Gastrocnemius medialis (tissue), 4 donors: ENCODE measurements around the gene RNF14. TPM values are rescaled to one million over a fixed set of nuclear protein-coding genes. Genes with fewer than 3 reads are reported as not detected.

ENCODE experiments used
- ATAC-seq, 2 donors: fragments of 150-250 bp; one replicate each; pipeline ENCODE4 v1.9.1; 2016
- DNase-seq, 2 donors: peaks; one replicate each; pipeline ENCODE4 v3.0.0-alpha.2; 2019
- H3K27ac ChIP-seq, 4 donors: fragments of 200-600 bp; sonication (generic); 1 replicate in 1 of 4; 2 replicates in 3 of 4; pipeline ENCODE4 v1.5.1; 2016 to 2018; ENCODE audit warnings: mild to moderate bottlenecking in 2 of 4, moderate library complexity in 1 of 4
- H3K27me3 ChIP-seq, 3 donors: fragments of 200-600 bp; sonication (generic) in 2 of 3; 1 replicate in 1 of 3; 2 replicates in 2 of 3; pipeline versions ENCODE4 v1.5.1 to v1.6.0; 2016 to 2019; ENCODE audit warnings: mild to moderate bottlenecking in 1 of 3, moderate library complexity in 1 of 3
- H3K36me3 ChIP-seq, 2 donors: fragments of 200-600 bp; sonication (generic) in 1 of 2; one replicate each; pipeline ENCODE4 v1.5.1; 2017 to 2018
- H3K4me1 ChIP-seq, 2 donors: fragments of 200-600 bp; sonication (generic) in 1 of 2; one replicate each; pipeline ENCODE4 v1.5.1; 2016 to 2017; ENCODE audit warnings: mild to moderate bottlenecking in 2 of 2
- H3K4me3 ChIP-seq, 4 donors: fragments of 200-600 bp; sonication (generic) in 3 of 4; 1 replicate in 1 of 4; 2 replicates in 3 of 4; pipeline ENCODE4 v1.5.1; 2016 to 2019; ENCODE audit warnings: mild to moderate bottlenecking in 2 of 4
- H3K9me3 ChIP-seq, 3 donors: fragments of 200-600 bp; sonication (generic) in 2 of 3; 1 replicate in 1 of 3; 2 replicates in 2 of 3; pipeline ENCODE4 v1.5.1; 2016 to 2019
- POLR2A ChIP-seq, 2 donors: fragments of 450-650 bp; IDR thresholded peaks; one replicate each; pipeline ENCODE4 v1.6.1; 2017; ENCODE audit warnings: antibody characterized with exemption in 2 of 2, mild to moderate bottlenecking in 2 of 2, moderate library complexity in 2 of 2
- in situ Hi-C, 4 donors: fragments of 200-750 bp; cut with MboI; loops; one replicate each; pipeline versions ENCODE4 v1.15.0 to v1.8.0; 2017; ENCODE audit warnings: low sequenced_read_pairs in 4 of 4
- intact Hi-C: fragments of 100-400 bp; cut with DNase I; formaldehyde crosslinking; loops from one replicate; pipeline ENCODE4 v1.15.1; 2023; ENCODE audit warnings: low total_unique reads
- total RNA-seq, 4 donors: library from RNA; depleted of rRNA; stranded (reverse); fragments of >200 nt; gene quantifications; one replicate each; pipeline versions ENCODE4 v1.1.0 to v1.2.3, GENCODE V29; 2016
- TF ChIP-seq, protein P1 (sequence below), 5 experiments: fragments of 450-650 bp in 3 of 5; fragments of 200-600 bp in 2 of 5; sonication (generic) in 2 of 5; IDR thresholded peaks in 4 of 5; conservative IDR thresholded peaks in 1 of 5; 1 replicate in 4 of 5; 2 replicates in 1 of 5; pipeline ENCODE4 v1.5.1; 2016 to 2019; ENCODE audit warnings: antibody characterized with exemption in 5 of 5, mild to moderate bottlenecking in 3 of 5, moderate library complexity in 3 of 5

Gene RNF14
- total RNA-seq, 4 donors from 2014 or later = 71.4 to 107 (median 84.5) TPM

DNA sequence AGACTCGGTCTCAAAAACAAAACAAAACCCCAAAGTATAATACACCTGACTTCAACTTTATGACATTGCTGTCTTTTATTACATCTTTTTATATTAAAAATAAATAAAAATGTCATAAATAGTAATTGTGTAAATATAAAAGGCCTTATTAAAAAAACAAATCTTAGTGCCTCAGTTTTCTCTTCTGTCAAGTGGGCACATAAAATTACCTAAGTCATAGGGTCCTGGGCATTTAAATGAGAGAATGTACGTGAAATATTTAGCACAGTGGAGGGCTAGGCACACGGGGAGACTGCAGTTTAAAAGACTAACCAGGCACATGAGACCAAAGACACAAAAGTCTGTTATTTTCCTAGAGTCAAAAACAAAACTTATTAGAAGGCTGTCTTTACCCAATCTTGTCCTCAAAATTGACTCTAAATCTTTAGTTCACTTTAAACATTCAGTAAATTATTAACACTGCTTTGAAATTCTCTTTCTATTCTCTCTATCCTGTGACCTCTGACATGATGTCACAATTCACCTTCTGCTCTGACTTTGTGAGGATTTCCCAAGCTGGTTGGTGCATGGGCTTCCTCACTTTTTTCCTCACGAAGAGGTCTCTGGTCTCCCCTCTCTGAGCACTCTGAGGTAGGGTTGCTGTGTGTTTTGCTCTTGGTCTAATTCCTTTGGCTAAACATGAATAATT, 2.5 kb upstream of the RNF14 start:
- intact Hi-C loops (no loop called here), in situ Hi-C loops (no loop called here)
- H3K4me3 ChIP-seq = no peak overlapping the region
- H3K4me1 ChIP-seq = peaks cover 17 to 20% of the 10 kb centered on the region in 2 donors
- H3K27ac ChIP-seq = no peak overlapping the region
- DNase-seq = no peak
- ATAC-seq = no peak
- no peaks in the 10 kb centered on the region for H3K27me3 ChIP-seq
- H3K36me3 ChIP-seq = no peaks in the 10 kb centered on the region
- no peaks in the 10 kb centered on the region for H3K9me3 ChIP-seq
- no peak for TF ChIP-seq POLR2A (IDR thresholded peaks at IDR 0.05)
- TF ChIP-seq, protein P1, sequence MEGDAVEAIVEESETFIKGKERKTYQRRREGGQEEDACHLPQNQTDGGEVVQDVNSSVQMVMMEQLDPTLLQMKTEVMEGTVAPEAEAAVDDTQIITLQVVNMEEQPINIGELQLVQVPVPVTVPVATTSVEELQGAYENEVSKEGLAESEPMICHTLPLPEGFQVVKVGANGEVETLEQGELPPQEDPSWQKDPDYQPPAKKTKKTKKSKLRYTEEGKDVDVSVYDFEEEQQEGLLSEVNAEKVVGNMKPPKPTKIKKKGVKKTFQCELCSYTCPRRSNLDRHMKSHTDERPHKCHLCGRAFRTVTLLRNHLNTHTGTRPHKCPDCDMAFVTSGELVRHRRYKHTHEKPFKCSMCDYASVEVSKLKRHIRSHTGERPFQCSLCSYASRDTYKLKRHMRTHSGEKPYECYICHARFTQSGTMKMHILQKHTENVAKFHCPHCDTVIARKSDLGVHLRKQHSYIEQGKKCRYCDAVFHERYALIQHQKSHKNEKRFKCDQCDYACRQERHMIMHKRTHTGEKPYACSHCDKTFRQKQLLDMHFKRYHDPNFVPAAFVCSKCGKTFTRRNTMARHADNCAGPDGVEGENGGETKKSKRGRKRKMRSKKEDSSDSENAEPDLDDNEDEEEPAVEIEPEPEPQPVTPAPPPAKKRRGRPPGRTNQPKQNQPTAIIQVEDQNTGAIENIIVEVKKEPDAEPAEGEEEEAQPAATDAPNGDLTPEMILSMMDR (IDR thresholded peaks at IDR 0.05 in 4 of 5, conservative IDR thresholded peaks at IDR 0.05 in 1 of 5) = no peak

DNA sequence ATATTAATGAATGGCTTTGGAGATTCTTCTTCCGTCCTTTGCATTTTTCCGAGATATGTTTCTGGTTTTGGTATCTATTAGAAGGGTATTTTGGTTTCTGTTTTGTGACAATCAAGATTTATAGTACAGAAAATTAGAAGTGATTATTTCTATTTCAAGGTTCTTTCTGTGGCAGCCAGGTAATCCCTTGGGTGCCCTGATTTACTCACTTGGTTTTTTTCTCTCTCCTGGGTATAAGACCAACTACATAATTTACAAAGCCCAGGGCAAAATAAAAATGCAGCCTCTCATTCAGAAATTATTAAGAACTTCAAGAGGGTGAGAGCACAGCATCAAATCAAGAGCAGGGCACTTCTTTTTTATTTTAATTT, 2.0 kb upstream of the RNF14 start:
- intact Hi-C loops = no loop called here

DNA sequence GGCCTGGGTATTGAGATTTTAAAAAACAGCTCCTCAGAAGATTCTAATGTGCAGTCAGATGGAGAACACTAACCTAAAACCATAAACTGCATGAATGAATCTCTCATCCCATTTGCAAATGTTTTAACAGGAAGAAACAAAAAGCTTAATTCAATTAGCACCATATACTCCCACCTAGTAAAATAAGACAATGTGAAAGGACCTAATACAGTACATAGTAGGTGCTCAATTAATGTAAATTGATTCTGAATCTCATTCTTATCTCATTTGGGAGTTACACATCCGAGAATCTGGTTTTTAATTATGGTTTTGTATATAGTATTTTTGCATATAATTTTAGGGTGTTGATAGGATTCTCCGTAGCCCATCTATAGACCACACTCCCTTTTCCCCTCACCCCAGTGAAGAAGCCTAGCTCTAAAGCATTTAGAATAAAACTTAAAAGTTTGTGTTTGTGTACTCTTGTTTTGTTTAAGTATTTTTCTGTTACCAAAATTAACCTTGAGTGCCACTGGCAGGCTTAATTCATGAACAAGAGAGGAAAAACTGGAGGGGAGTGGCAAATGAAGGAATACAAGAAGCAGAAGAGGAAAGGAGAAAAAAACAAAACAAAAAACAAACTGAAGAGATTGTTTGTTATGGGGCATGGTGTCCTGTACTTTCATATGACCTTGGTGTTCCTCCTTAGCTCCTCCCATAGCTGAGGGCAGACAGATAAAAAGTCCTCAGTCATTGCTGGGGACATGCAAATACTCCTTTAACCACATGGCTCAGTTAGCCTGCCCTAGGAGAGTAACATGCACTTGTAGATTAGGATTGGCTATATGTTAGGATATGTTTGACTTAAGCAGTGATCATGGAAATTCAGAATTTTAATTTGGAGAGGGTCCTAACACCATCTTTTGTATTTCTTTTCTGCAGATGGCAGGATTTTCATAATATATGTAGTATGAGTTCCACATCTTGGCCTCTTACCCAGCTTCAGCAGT, 1.2 kb downstream of the RNF14 start:
- Histone ChIP-seq H3K27me3 (no peaks in the 10 kb centered on the region), H3K36me3 (peaks cover 0 to 29% of the 10 kb centered on the region in 2 donors), H3K27ac (peak overlapping the region; percentile 88 to 97 (median 94)), H3K4me1 (peaks cover 17 to 36% of the 10 kb centered on the region in 2 donors), H3K4me3 (peak overlapping the region; percentile 59 to 89 (median 76)), H3K9me3 (no peaks in the 10 kb centered on the region)
- intact Hi-C loops = loop anchor here (2.0 kb wide), 2 partner anchors 43 to 45 kb away; partner anchors contain the start of gene GNPDA1
- ATAC-seq (peak; percentile 70 to 81), DNase-seq (no peak)
- in situ Hi-C loops = no loop called here
- TF ChIP-seq, protein P1 (IDR thresholded peaks at IDR 0.05 in 4 of 5, conservative IDR thresholded peaks at IDR 0.05 in 1 of 5) = no peak
- TF ChIP-seq POLR2A (IDR thresholded peaks at IDR 0.05) = no peak

More for the DNA sequence above, 2.0 kb upstream of the RNF14 start:
- TF ChIP-seq POLR2A (IDR thresholded peaks at IDR 0.05) = no peak
- TF ChIP-seq, protein P1 (IDR thresholded peaks at IDR 0.05 in 4 of 5, conservative IDR thresholded peaks at IDR 0.05 in 1 of 5) = no peak
- in situ Hi-C loops = no loop called here
- Histone ChIP-seq H3K36me3 (peaks cover 0 to 3% of the 10 kb centered on the region in 2 donors), H3K4me1 (peaks cover 17 to 20% of the 10 kb centered on the region in 2 donors), H3K9me3 (no peaks in the 10 kb centered on the region), H3K27me3 (no peaks in the 10 kb centered on the region), H3K27ac (no peak overlapping the region), H3K4me3 (no peak overlapping the region)
- DNase-seq (no peak), ATAC-seq (no peak)

DNA sequence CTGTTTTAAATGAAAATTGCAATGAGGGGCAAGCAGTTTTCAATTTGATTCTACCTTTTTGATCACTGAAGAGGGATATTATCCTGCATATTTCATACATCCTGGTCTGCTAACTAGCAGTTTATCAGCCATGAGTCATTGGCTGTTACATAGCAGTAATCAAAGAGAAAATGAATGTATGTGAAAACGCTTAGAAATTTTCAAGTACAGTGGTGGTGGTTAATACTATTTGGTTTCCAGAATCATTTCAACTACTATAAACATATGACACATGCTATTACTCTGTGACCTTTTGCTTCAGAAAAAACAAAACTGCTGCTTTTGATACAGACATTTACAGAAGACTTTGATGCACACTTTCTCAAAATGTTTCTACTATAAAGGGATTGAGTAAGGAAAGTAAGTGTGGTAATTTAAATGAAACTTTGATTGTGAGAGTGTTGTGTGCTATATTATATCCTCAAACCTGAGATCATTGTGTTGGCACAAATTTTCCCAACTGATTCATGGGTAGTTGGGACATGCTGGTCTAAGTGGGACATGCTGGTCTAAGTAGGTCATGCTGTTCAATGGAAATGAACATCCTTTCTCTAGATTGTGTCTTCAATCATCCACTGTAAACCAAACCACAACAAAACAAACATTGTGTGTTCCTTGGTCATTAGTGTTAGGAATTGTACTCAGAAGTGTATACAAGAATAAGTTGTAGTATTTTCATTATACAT, 5.1 kb downstream of the RNF14 start:
- Histone ChIP-seq H3K27ac (no peak overlapping the region), H3K9me3 (no peaks in the 10 kb centered on the region), H3K4me1 (peaks cover 46 to 52% of the 10 kb centered on the region in 2 donors), H3K27me3 (no peaks in the 10 kb centered on the region), H3K4me3 (no peak overlapping the region), H3K36me3 (peaks cover 0 to 54% of the 10 kb centered on the region in 2 donors)
- in situ Hi-C loops (no loop called here), intact Hi-C loops (no loop called here)
- TF ChIP-seq POLR2A (IDR thresholded peaks at IDR 0.05) = no peak
- TF ChIP-seq, protein P1 (IDR thresholded peaks at IDR 0.05 in 4 of 5, conservative IDR thresholded peaks at IDR 0.05 in 1 of 5) = no peak
- no peak for ATAC-seq
- no peak for DNase-seq
